ENCODE measurements around the gene SPTB. TPM values are rescaled to one million over a fixed set of nuclear protein-coding genes. Genes with fewer than 3 reads are reported as not detected.

Gene SPTB
- total and polyA plus RNA-seq, 9 of the 15 experiments (the other 6 are each of a cell fraction or from before 2014, with no cell fraction given) = 0.21 to 45.9 (median 11.7) TPM

GRCh38 chr14:64879635-64880220, at the start of gene SPTB (continued):
- TF ChIP-seq ZMIZ1 (IDR thresholded peaks at IDR 0.05; ENCODE audit: low read depth in 2 of 2, low read length in 2 of 2) = peak in 1 of 2 experiments; percentile 60; a peak in 2 of 4 replicates
- TF ChIP-seq PHF8 (IDR thresholded peaks at IDR 0.05; ENCODE audit: borderline replicate concordance, low read length) = peak; percentile 44; the same call in 1 of the 2 replicates
- TF ChIP-seq GMEB1 (CRISPR knock-in tag; IDR thresholded peaks at IDR 0.05) = no peak
- TF ChIP-seq MEF2A (IDR thresholded peaks at IDR 0.05; ENCODE audit: control insufficient read depth, low read depth, low read length) = peak; percentile 92
- no peak for TF ChIP-seq MCM5 (IDR thresholded peaks at IDR 0.05; ENCODE audit: low read depth)
- TF ChIP-seq POLR2G (IDR thresholded peaks at IDR 0.05; ENCODE audit: low read depth, low read length) = peak; percentile 73
- TF ChIP-seq ATF6 (CRISPR knock-in tag; IDR thresholded peaks at IDR 0.05) = no peak
- 0 out of 4 replicates have a peak, but pooled peaks of 1 of the 2 experiments have one; percentile 42 for TF ChIP-seq UBTF (IDR thresholded peaks at IDR 0.05; ENCODE audit: borderline replicate concordance in 1 of 2, low read depth in 2 of 2, low read length in 2 of 2)
- peak; percentile 77 for TF ChIP-seq CBFA2T2 (conservative IDR thresholded peaks at IDR 0.05)
- no peak for TF ChIP-seq RNF219 (CRISPR knock-in tag; IDR thresholded peaks at IDR 0.05)
- peak; percentile 93 for TF ChIP-seq VEZF1 (CRISPR knock-in tag; IDR thresholded peaks at IDR 0.05)
- TF ChIP-seq CBFA2T3 (IDR thresholded peaks at IDR 0.05) = peak; percentile 84

All from K562 (cell line).